Measurements from ENCODE around the gene ABCD3.
"Not testable (repeated sequence)": the region's sequence is repeated elsewhere in the genome, so short reads cannot be mapped to it uniquely, and the experiment has no call there.

Gene ABCD3

DNA sequence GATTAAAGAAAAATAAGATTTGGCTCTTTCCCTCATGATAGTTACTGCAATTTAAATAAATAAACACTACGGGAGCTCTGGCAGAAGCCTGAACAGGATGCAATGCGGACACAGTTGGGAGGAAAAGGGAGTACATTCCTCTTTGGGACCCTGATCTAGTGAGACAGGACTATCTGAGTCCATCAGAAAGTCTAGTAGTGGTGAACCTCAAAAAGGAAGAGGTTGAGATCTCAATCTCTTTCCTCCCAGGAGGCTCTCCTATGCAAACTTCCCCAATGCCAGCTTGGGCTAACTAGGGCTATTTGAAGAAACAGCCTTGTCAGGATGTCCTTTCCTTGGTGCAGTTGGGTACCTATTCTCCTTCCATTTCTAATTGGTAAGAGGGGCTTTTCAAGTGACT, 4.9 kb upstream of the ABCD3 start:
- no peak for DNase-seq (ENCODE audit: low read depth in 2 of 2)

DNA sequence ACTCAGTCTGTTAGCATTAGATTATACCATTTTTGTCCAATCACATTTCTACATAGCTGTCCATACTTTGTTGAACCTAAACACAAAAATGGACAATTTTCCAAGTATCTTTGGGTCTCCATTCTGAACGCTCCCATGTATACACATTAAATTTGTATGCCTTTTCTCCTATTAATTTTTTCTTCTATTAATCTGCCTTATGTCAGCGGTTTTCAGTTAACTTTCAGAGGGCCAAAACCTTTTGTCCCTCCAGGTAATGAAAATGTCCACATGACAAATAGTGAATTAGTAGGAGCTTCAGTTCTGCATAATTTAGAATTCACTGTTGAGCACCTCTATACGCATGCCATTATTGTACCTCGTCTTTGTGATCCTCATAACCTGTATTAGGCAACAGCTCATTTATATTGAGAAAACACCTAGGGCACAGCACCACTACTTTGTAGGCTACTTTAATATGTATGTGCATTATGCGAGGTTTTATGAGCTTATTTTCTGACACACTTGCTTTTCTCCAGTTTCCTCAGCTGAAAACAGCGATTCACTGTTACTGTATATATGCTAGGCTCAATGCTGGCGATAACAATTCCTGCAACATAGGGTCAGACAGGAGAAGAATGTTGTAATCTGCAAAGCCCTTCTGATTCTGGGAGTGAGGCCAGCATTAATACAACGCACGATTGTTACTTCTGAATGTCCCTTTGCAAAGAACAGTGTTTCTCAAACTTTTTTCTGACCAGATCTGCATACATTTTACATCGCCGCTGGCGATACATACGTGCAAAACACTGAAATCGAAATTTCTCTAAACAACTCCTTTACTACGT, 1.1 kb upstream of the ABCD3 start:
- DNase-seq (ENCODE audit: low read depth in 2 of 2) = peak; percentile 46 to 58

- DNase-seq (ENCODE audit: low read depth in 2 of 2) = no peak
These were observed 536 bp upstream of the ABCD3 start for GRCh38 chr1:94417728-94417977.

GRCh38 chr1:94418664-94419655, 771 bp downstream of the ABCD3 start:
- DNase-seq (ENCODE audit: low read depth in 2 of 2) = no peak

DNA sequence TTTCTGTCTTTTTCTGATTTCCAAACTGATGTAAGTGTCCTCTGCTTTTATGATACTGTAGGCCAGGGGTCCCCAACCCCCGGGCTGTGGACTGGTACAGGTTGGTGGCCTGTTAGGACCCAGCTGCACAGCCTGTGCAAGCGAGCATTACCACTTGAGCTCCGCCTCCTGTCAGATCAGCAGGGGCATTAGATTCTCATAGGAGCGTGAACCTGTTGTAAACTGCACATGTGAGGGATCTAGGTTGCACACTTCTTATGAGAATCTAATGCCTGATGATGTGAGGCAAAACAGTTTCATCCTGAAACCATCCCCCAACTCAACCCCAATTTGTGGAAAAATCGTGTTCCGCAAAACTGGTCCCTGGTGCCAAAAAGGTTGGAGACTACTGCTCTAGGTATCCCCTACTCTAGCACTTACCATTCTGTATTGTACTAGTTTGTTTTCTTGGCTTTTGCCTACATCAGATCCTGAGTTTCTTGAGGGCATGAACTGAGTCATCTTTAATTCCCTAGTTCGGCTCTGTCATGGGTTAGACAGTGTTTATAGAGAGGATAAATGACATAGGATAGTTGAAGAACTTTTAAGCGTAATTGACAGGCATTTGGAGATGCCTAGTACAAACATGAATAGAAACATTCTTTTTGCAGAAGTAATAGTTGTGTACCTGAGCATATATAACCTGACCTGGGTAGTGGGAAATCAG, 4.1 kb downstream of the ABCD3 start:
- DNase-seq (ENCODE audit: low read depth in 2 of 2) = no peak

GRCh38 chr1:94425821-94426484, 7.8 kb downstream of the ABCD3 start:
- no peak for DNase-seq (ENCODE audit: low read depth in 2 of 2)

DNA sequence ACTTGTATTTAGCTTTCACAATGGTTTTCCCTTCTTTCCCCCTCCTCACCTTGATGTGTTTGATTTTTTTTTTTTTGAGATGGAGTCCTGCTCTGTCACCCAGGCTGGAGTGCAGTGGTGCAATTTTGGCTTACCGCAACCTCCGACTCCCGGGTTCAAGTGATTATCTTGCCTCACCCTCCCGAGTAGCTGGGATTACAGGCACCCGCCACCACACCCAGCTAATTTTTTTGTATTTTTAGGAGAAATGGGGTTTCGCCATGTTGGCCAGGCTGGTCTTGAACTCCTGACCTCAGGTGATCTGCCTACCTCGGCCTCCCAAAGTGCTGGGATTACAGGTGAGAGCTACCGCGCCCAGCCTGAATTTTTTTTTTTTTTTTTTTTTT, 8.3 kb downstream of the ABCD3 start:
- DNase-seq (ENCODE audit: low read depth in 2 of 2) = not testable (repeated sequence)

GRCh38 chr1:94428441-94428840, 10.3 kb downstream of the ABCD3 start:
- no peak for DNase-seq (ENCODE audit: low read depth in 2 of 2)

GRCh38 chr1:94428927-94429528, 10.8 kb downstream of the ABCD3 start:
- DNase-seq (ENCODE audit: low read depth in 2 of 2) = not testable (repeated sequence)

DNA sequence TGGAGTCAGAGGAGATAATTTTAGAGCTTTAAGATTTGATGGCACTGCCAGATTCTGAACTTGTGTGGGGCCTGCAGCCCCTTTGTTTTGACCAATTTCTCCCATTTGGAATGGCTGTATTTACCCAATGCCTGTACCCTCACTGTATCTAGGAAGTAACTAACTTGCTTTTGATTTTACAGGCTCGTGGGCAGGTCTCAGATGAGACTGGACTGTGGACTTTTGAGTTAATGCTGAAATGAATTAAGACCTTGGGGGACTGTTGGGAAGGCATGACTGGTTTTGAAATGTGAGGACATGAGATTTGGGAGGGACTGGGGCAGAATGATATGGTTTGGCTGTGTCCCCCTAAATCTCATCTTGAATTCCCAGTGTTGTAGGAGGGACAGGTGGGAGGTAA, 11.9 kb downstream of the ABCD3 start:
- DNase-seq (ENCODE audit: low read depth in 2 of 2) = not testable (repeated sequence)

- no peak for DNase-seq (ENCODE audit: low read depth in 2 of 2)
These were observed 15.7 kb downstream of the ABCD3 start for GRCh38 chr1:94433866-94434265.

- DNase-seq (ENCODE audit: low read depth in 2 of 2) = no peak
These were observed 16.3 kb downstream of the ABCD3 start for GRCh38 chr1:94434365-94435045.

DNA sequence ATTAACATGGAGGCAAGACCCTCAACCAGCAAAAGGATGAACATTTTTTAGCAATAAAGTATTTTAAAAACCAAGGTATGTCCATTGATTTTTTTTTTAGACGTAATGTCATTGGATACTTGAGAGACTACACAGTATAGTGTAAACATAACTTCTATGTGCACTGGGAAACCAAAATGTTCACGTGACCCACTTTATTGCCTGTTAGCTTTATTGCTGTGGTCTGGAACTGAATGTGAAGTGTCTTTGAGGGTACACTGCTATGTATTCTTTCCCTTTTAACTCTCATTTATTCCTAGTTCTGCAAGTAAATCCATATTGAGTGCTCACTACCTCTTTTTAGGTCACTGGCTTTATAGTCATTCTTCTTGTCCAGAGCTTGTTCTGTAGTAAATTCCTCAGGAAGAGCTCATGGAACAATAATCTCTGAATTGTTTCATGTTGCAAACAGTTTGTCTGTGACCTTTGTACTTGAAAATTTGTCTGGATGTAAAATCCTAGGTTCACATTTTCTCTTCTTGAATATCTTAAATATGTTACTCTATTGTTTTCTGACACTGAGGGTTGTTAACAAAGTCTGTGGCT, 20.6 kb downstream of the ABCD3 start:
- no peak for DNase-seq (ENCODE audit: low read depth in 2 of 2)

DNA sequence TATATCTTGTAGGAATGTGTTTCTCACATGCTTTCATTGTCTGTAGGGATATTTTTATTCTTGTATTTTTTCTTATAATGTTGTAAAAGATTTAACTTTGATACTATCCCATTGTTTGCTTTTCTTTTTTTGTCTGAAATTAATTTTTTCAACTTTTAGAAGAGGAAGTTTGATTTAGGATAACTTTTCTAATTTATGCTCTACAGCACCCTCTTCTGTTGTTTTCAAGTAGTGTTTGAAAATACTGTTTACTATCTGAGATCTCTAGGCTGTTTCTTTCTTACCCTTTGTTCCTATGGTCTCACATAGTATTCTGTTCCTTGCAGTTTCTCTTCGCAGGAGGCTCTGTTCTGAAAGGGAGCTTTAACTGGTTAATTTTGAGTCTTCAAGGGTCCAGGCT, 21.9 kb downstream of the ABCD3 start:
- DNase-seq (ENCODE audit: low read depth in 2 of 2) = no peak

- DNase-seq (ENCODE audit: low read depth in 2 of 2) = not testable (repeated sequence)
These were observed 24.9 kb downstream of the ABCD3 start for GRCh38 chr1:94443067-94443466.

DNA sequence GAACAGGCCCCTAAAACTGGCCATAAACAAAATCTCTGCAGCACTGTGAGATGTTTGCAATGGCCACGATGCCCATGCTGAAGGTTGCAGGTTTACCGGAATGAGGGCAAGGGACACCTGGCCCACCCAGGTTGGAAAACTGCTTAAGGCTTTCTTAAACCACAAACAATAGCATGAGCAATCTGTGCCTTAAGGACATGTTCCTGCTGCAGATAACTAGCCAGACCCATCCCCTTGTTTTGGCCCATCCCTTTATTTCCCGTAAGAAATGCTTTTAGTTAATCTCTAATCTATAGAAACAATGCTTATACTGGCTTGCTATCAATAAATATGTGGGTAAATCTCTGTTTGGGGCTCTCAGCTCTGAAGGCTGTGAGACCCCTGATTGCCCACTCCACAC, 26.6 kb downstream of the ABCD3 start:
- DNase-seq (ENCODE audit: low read depth in 2 of 2) = not testable (repeated sequence)

DNA sequence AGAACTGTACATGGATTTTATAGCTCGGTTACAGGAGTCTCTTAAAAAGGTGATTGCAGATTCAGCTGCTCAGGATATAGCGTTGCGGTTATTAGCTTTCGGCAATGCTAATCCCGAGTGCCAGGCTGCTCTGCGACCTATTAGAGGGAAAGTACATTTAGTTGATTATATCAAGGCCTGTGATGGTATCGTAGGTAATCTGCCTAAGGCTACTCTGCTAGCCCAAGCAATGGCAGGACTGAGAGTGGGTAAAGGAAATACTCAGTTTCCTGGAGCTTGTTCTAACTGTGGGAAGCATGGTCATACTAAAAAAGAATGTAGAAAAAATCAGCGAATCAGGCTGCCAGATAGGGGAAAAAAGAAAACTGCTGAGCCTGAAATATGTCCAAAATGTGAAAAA, 27.5 kb downstream of the ABCD3 start:
- DNase-seq (ENCODE audit: low read depth in 2 of 2) = not testable (repeated sequence)

DNA sequence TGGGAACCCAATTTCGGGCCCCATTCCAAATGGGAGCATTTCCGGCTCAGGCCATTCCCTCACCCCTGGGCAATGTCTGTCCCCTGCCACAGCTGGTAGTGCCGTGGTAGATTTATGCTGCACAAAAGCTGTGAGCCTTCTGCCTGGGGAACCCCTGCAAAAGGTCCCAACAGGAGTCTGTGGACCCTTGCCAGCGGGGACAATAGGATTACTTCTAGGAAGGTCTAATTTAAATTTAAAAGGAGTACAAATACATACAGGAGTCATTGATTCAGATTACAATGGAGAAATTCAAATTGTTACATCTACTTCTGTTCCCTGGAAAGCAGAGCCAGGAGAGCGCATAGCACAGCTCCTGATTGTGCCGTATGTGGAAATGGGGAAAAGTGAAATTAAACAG, 28.0 kb downstream of the ABCD3 start:
- DNase-seq (ENCODE audit: low read depth in 2 of 2) = not testable (repeated sequence)

- DNase-seq (ENCODE audit: low read depth in 2 of 2) = not testable (repeated sequence)
These were observed 30.6 kb downstream of the ABCD3 start for GRCh38 chr1:94448741-94449140.

- DNase-seq (ENCODE audit: low read depth in 2 of 2) = no peak
These were observed 38.5 kb downstream of the ABCD3 start for GRCh38 chr1:94456736-94457135.

Data from fibroblast of skin of left quadriceps (primary cell).